ENCODE data around the gene SCAPER. TPM values are rescaled to one million over a fixed set of nuclear protein-coding genes. Genes with fewer than 3 reads are reported as not detected.
"Not testable (repeated sequence)": the region's sequence is repeated elsewhere in the genome, so short reads cannot be mapped to it uniquely, and the experiment has no call there.

Gene SCAPER
- total RNA-seq, 1 donor from 2014 or later: 42.6 TPM

- no peaks in the 10 kb centered on the region for H3K27me3 ChIP-seq (ENCODE audit: low read depth)
- peak overlapping the region; percentile 78 for H3K27ac ChIP-seq (replicated peaks)
- H3K4me1 ChIP-seq: peaks cover 50% of the 10 kb centered on the region
- no peak for TF ChIP-seq CTCF (IDR thresholded peaks at IDR 0.05; ENCODE audit: borderline replicate concordance)
- no peaks in the 10 kb centered on the region for H3K9me3 ChIP-seq (replicated peaks)
- intact Hi-C loops (cut with micrococcal nuclease): no loop called here
- peak overlapping the region; percentile 2 for H3K4me3 ChIP-seq
- no peaks in the 10 kb centered on the region for H3K36me3 ChIP-seq
- DNase-seq: no peak
These were observed 40.6 kb downstream of the SCAPER start for GRCh38 chr15:76864586-76864985.

- Histone ChIP-seq H3K36me3 (no peaks in the 10 kb centered on the region), H3K27ac (replicated peaks) (no peak overlapping the region), H3K4me1 (peaks cover 50% of the 10 kb centered on the region), H3K9me3 (replicated peaks) (no peaks in the 10 kb centered on the region), H3K4me3 (no peak overlapping the region), H3K27me3 (ENCODE audit: low read depth) (no peaks in the 10 kb centered on the region)
- DNase-seq: no peak
- no peak for TF ChIP-seq CTCF (IDR thresholded peaks at IDR 0.05; ENCODE audit: borderline replicate concordance)
- intact Hi-C loops (cut with micrococcal nuclease): no loop called here
These were observed 41.4 kb downstream of the SCAPER start for GRCh38 chr15:76863693-76864092.

- no peak for DNase-seq
- no peak overlapping the region for H3K4me3 ChIP-seq
- H3K9me3 ChIP-seq (replicated peaks): no peaks in the 10 kb centered on the region
- H3K27ac ChIP-seq (replicated peaks): no peak overlapping the region
- H3K36me3 ChIP-seq: no peaks in the 10 kb centered on the region
- TF ChIP-seq CTCF (IDR thresholded peaks at IDR 0.05; ENCODE audit: borderline replicate concordance): no peak
- no peaks in the 10 kb centered on the region for H3K27me3 ChIP-seq (ENCODE audit: low read depth)
- H3K4me1 ChIP-seq: peaks cover 45% of the 10 kb centered on the region
- intact Hi-C loops (cut with micrococcal nuclease): no loop called here
These were observed 42.0 kb downstream of the SCAPER start for GRCh38 chr15:76863123-76863522.

- Histone ChIP-seq H3K9me3 (replicated peaks) (no peaks in the 10 kb centered on the region), H3K4me1 (peaks cover 33% of the 10 kb centered on the region), H3K4me3 (no peak overlapping the region), H3K27ac (replicated peaks) (no peak overlapping the region), H3K36me3 (peaks cover 5% of the 10 kb centered on the region), H3K27me3 (ENCODE audit: low read depth) (no peaks in the 10 kb centered on the region)
- no peak for DNase-seq
- intact Hi-C loops (cut with micrococcal nuclease): no loop called here
- TF ChIP-seq CTCF (IDR thresholded peaks at IDR 0.05; ENCODE audit: borderline replicate concordance): no peak
These were observed 43.2 kb downstream of the SCAPER start for GRCh38 chr15:76861815-76862397.

- peaks cover 17% of the 10 kb centered on the region for H3K4me1 ChIP-seq
- H3K9me3 ChIP-seq (replicated peaks): peaks cover under 1% of the 10 kb centered on the region
- intact Hi-C loops (cut with micrococcal nuclease): no loop called here
- H3K27me3 ChIP-seq (ENCODE audit: low read depth): no peaks in the 10 kb centered on the region
- no peak overlapping the region for H3K27ac ChIP-seq (replicated peaks)
- H3K4me3 ChIP-seq: no peak overlapping the region
- no peak for TF ChIP-seq CTCF (IDR thresholded peaks at IDR 0.05; ENCODE audit: borderline replicate concordance)
- DNase-seq: no peak
- H3K36me3 ChIP-seq: peaks cover 14% of the 10 kb centered on the region
These were observed 44.9 kb downstream of the SCAPER start for GRCh38 chr15:76860201-76860600.

- intact Hi-C loops (cut with micrococcal nuclease); H3K4me1 ChIP-seq; H3K27me3 ChIP-seq (ENCODE audit: low read depth); H3K4me3 ChIP-seq; H3K27ac ChIP-seq (replicated peaks); DNase-seq: not testable (repeated sequence)
- Histone ChIP-seq H3K36me3 (peaks cover 42% of the 10 kb centered on the region), H3K9me3 (replicated peaks) (peaks cover 27% of the 10 kb centered on the region)
These were observed 54.8 kb downstream of the SCAPER start for GRCh38 chr15:76850367-76850766.

Measured in left ventricle myocardium inferior (tissue), 1 donor.